ENCODE measurements around the gene KIAA1671. TPM values are rescaled to one million over a fixed set of nuclear protein-coding genes. Genes with fewer than 3 reads are reported as not detected.

The KIAA1671 gene
- total and polyA plus RNA-seq, 10 donors = 0.72 to 11.9 (median 8.2) TPM

GRCh38 chr22:25023879-25024278, 71.4 kb downstream of the KIAA1671 start:
- H3K27ac ChIP-seq = no peak overlapping the region
- no peak for DNase-seq
- TF ChIP-seq CTCF (IDR thresholded peaks at IDR 0.05 in 8 of 11, conservative IDR thresholded peaks at IDR 0.05 in 3 of 11) (no peak), POLR2A (IDR thresholded peaks at IDR 0.05) (no peak), POLR2AphosphoS5 (IDR thresholded peaks at IDR 0.05) (no peak)
- no peaks in the 10 kb centered on the region for H3K36me3 ChIP-seq
- peaks cover 0 to 33% (median 0%) of the 10 kb centered on the region in 7 donors for H3K27me3 ChIP-seq (replicated peaks in 1 of 7)
- WGBS, 5 donors = 86 to 98% (median 93%) methylated on average over 3 of the region's 3 CpGs
- peaks cover 0 to 32% (median 0%) of the 10 kb centered on the region in 6 donors for H3K4me1 ChIP-seq
- no peak overlapping the region for H3K4me3 ChIP-seq
- intact Hi-C loops (cut with DNase I; ENCODE audit: low total_unique reads) = no loop called here
- no peaks in the 10 kb centered on the region for H3K9me3 ChIP-seq

GRCh38 chr22:25024895-25025294, 72.4 kb downstream of the KIAA1671 start:
- Histone ChIP-seq H3K36me3 (no peaks in the 10 kb centered on the region), H3K9me3 (no peaks in the 10 kb centered on the region), H3K27me3 (replicated peaks in 1 of 7) (peaks cover 0 to 31% (median 0%) of the 10 kb centered on the region in 7 donors), H3K4me3 (no peak overlapping the region), H3K4me1 (peaks cover 0 to 32% (median 0%) of the 10 kb centered on the region in 6 donors), H3K27ac (no peak overlapping the region)
- intact Hi-C loops (cut with DNase I; ENCODE audit: low total_unique reads) = no loop called here
- DNase-seq = no peak
- no peak for TF ChIP-seq POLR2AphosphoS5 (IDR thresholded peaks at IDR 0.05)
- TF ChIP-seq CTCF (IDR thresholded peaks at IDR 0.05 in 8 of 11, conservative IDR thresholded peaks at IDR 0.05 in 3 of 11) = no peak
- TF ChIP-seq POLR2A (IDR thresholded peaks at IDR 0.05) = no peak
- WGBS, 5 donors = 63 to 93% (median 84%) methylated on average over 2 to 3 of the region's 3 CpGs

- H3K27ac ChIP-seq = peak overlapping the region in 3 of 8 donors; percentile 5 to 39 (median 9)
- no peak for DNase-seq
- peaks cover 0 to 32% (median 0%) of the 10 kb centered on the region in 6 donors for H3K4me1 ChIP-seq
- WGBS, 5 donors = 55 to 66% (median 56%) methylated on average over 12 of the region's 12 CpGs
- H3K27me3 ChIP-seq (replicated peaks in 1 of 7) = peaks cover 0 to 22% (median 0%) of the 10 kb centered on the region in 7 donors
- H3K36me3 ChIP-seq = no peaks in the 10 kb centered on the region
- H3K9me3 ChIP-seq = no peaks in the 10 kb centered on the region
- intact Hi-C loops (cut with DNase I; ENCODE audit: low total_unique reads) = no loop called here
- no peak for TF ChIP-seq POLR2A (IDR thresholded peaks at IDR 0.05)
- peak in 1 of 3 donors; percentile 45 for TF ChIP-seq POLR2AphosphoS5 (IDR thresholded peaks at IDR 0.05)
- no peak overlapping the region for H3K4me3 ChIP-seq
Measured at GRCh38 chr22:25025491-25026400, 73.2 kb downstream of the KIAA1671 start.

- Histone ChIP-seq H3K27ac (no peak overlapping the region), H3K36me3 (no peaks in the 10 kb centered on the region), H3K4me3 (no peak overlapping the region), H3K27me3 (replicated peaks in 1 of 7) (peaks cover 0 to 12% (median 0%) of the 10 kb centered on the region in 7 donors), H3K9me3 (no peaks in the 10 kb centered on the region), H3K4me1 (peaks cover 0 to 17% (median 0%) of the 10 kb centered on the region in 6 donors)
- WGBS, 5 donors = 79 to 95% (median 86%) methylated on average over 11 of the region's 11 CpGs
- no peak for DNase-seq
- intact Hi-C loops (cut with DNase I; ENCODE audit: low total_unique reads) = no loop called here
- TF ChIP-seq POLR2A (IDR thresholded peaks at IDR 0.05) (no peak), CTCF (IDR thresholded peaks at IDR 0.05 in 8 of 11, conservative IDR thresholded peaks at IDR 0.05 in 3 of 11) (no peak), POLR2AphosphoS5 (IDR thresholded peaks at IDR 0.05) (no peak)
Measured at GRCh38 chr22:25027043-25027906, 74.8 kb downstream of the KIAA1671 start.

All from spleen (tissue), 11 donors.